SK-N-SH treated with all-trans-retinoic acid at 6 μM for 48 hours (cell line): ENCODE measurements around the gene GLRA2.

Experiments used
- RARB ChIP-seq: fragments of 250-450 bp; sonication (Bioruptor Pico); IDR thresholded peaks from 2 replicates; pipeline ENCODE4 v1.8.0; 2021; ENCODE audit warnings: mild to moderate bottlenecking, moderate library complexity
- TCF4 ChIP-seq: fragments of 250-450 bp; sonication (Bioruptor Pico); IDR thresholded peaks from 2 replicates; pipeline ENCODE4 v1.8.0; 2021; ENCODE audit warnings: mild to moderate bottlenecking, moderate library complexity, borderline replicate concordance
- TF ChIP-seq, protein P1 (sequence below): fragments of 250-450 bp; sonication (Bioruptor Pico); IDR thresholded peaks from 2 replicates; pipeline ENCODE4 v1.8.0; 2020; ENCODE audit warnings: mild to moderate bottlenecking, moderate library complexity, borderline replicate concordance

DNA sequence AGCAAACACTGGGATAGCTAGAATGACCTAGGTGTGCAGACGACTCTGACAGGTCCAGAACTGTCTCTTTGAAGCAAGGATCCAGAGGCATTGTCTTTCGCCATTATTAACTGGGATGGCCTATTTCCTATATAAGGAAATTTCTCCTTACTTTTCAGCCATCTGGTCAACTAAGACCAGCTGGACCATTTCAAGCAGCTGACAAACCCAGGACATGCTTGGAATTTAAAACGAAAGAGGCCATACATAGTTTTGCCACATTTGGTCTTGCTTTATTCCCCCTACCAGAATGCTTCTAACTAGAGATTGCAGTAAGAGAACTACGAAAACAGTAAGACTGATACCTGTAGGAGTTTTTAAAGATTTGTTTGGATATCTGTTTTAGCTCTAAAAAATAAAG, 87.0 kb downstream of the GLRA2 start:
- TF ChIP-seq, protein P1, sequence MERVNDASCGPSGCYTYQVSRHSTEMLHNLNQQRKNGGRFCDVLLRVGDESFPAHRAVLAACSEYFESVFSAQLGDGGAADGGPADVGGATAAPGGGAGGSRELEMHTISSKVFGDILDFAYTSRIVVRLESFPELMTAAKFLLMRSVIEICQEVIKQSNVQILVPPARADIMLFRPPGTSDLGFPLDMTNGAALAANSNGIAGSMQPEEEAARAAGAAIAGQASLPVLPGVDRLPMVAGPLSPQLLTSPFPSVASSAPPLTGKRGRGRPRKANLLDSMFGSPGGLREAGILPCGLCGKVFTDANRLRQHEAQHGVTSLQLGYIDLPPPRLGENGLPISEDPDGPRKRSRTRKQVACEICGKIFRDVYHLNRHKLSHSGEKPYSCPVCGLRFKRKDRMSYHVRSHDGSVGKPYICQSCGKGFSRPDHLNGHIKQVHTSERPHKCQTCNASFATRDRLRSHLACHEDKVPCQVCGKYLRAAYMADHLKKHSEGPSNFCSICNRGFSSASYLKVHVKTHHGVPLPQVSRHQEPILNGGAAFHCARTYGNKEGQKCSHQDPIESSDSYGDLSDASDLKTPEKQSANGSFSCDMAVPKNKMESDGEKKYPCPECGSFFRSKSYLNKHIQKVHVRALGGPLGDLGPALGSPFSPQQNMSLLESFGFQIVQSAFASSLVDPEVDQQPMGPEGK, result no peak
- TF ChIP-seq TCF4, result no peak
- no peak for TF ChIP-seq RARB
